Thoracic aorta (tissue), 2 donors: ENCODE data around the gene EDDM13. TPM values are rescaled to one million over a fixed set of nuclear protein-coding genes. Genes with fewer than 3 reads are reported as not detected.

ENCODE experiments used
- ATAC-seq: fragments of 150-250 bp; one replicate; pipeline ENCODE4 v1.8.0; 2017; ENCODE audit warnings: low read depth; ENCODE audit not compliant: insufficient number of reproducible peaks, low FRiP score
- DNase-seq: peaks from one replicate; pipeline ENCODE4 v3.0.0-alpha.2; 2020; ENCODE audit warnings: low spot score
- H3K27ac ChIP-seq, 2 donors: fragments of 200-600 bp; sonication (generic); 1 replicate in 1 of 2; 2 replicates in 1 of 2; pipeline ENCODE4 v1.5.1; 2016; ENCODE audit warnings: mild to moderate bottlenecking in 2 of 2, moderate library complexity in 2 of 2
- H3K27me3 ChIP-seq: fragments of 200-600 bp; sonication (generic); replicated peaks from 2 replicates; pipeline ENCODE4 v1.6.0; 2016; ENCODE audit warnings: mild to moderate bottlenecking; ENCODE audit not compliant: insufficient read depth
- H3K36me3 ChIP-seq: fragments of 200-600 bp; sonication (generic); one replicate; pipeline ENCODE4 v1.5.1; 2016
- H3K4me1 ChIP-seq, 2 donors: fragments of 200-600 bp; sonication (generic); 1 replicate in 1 of 2; 2 replicates in 1 of 2; pipeline versions ENCODE4 v1.5.1 to v1.6.0; 2016; ENCODE audit warnings: low read depth in 2 of 2, mild to moderate bottlenecking in 1 of 2; ENCODE audit not compliant: control insufficient read depth in 1 of 2
- H3K4me3 ChIP-seq: fragments of 200-600 bp; sonication (generic); 2 replicates; pipeline ENCODE4 v1.5.1; 2016; ENCODE audit warnings: mild to moderate bottlenecking
- H3K9me3 ChIP-seq: fragments of 200-600 bp; sonication (generic); 2 replicates; pipeline ENCODE4 v1.5.1; 2016
- CTCF ChIP-seq: fragments of 200-600 bp; sonication (generic); IDR thresholded peaks from one replicate; pipeline ENCODE4 v1.5.1; 2019; ENCODE audit warnings: antibody characterized with exemption
- total RNA-seq, 2 donors: library from RNA; depleted of rRNA; stranded (reverse); fragments of >200 nt; gene quantifications; one replicate each; pipeline versions ENCODE4 v1.1.0 to v1.2.3, GENCODE V29; 2016

EDDM13 gene
- total RNA-seq, 2 donors from 2014 or later: not detected

GRCh38 chr19:56316728-56317127 is 44.2 kb downstream of the EDDM13 start:
- H3K27ac ChIP-seq: no peak overlapping the region
- no peak for TF ChIP-seq CTCF
- peaks cover 0 to 12% of the 10 kb centered on the region in 2 donors for H3K4me1 ChIP-seq
- no peak overlapping the region for H3K4me3 ChIP-seq
- DNase-seq (no peak), ATAC-seq (no peak)
- no peaks in the 10 kb centered on the region for H3K9me3 ChIP-seq
- no peaks in the 10 kb centered on the region for H3K36me3 ChIP-seq
- no peaks in the 10 kb centered on the region for H3K27me3 ChIP-seq

- ATAC-seq: no peak
- no peak for TF ChIP-seq CTCF
- no peaks in the 10 kb centered on the region for H3K9me3 ChIP-seq
- no peaks in the 10 kb centered on the region for H3K36me3 ChIP-seq
- no peak overlapping the region for H3K27ac ChIP-seq
- DNase-seq: no peak
- H3K4me3 ChIP-seq: no peak overlapping the region
- H3K27me3 ChIP-seq: no peaks in the 10 kb centered on the region
- peaks cover 0 to 12% of the 10 kb centered on the region in 2 donors for H3K4me1 ChIP-seq
Observed at GRCh38 chr19:56317749-56318148, 45.2 kb downstream of the EDDM13 start.

- ATAC-seq: no peak
- no peaks in the 10 kb centered on the region for H3K27me3 ChIP-seq
- no peak for DNase-seq
- no peak overlapping the region for H3K27ac ChIP-seq
- H3K4me1 ChIP-seq: peaks cover 0 to 7% of the 10 kb centered on the region in 2 donors
- TF ChIP-seq CTCF: no peak
- H3K4me3 ChIP-seq: no peak overlapping the region
- H3K9me3 ChIP-seq: no peaks in the 10 kb centered on the region
- H3K36me3 ChIP-seq: no peaks in the 10 kb centered on the region
Observed at GRCh38 chr19:56319991-56320390, 47.4 kb downstream of the EDDM13 start.

GRCh38 chr19:56321254-56321988 is 48.9 kb downstream of the EDDM13 start:
- Histone ChIP-seq H3K9me3 (no peaks in the 10 kb centered on the region), H3K27me3 (no peaks in the 10 kb centered on the region), H3K27ac (no peak overlapping the region), H3K4me1 (no peaks in the 10 kb centered on the region), H3K36me3 (no peaks in the 10 kb centered on the region), H3K4me3 (no peak overlapping the region)
- TF ChIP-seq CTCF: no peak
- DNase-seq (no peak), ATAC-seq (no peak)

GRCh38 chr19:56321989-56322440 is 49.5 kb downstream of the EDDM13 start:
- H3K9me3 ChIP-seq: no peaks in the 10 kb centered on the region
- no peak for TF ChIP-seq CTCF
- DNase-seq (no peak), ATAC-seq (no peak)
- H3K27ac ChIP-seq: no peak overlapping the region
- H3K4me1 ChIP-seq: no peaks in the 10 kb centered on the region
- H3K27me3 ChIP-seq: no peaks in the 10 kb centered on the region
- H3K36me3 ChIP-seq: no peaks in the 10 kb centered on the region
- no peak overlapping the region for H3K4me3 ChIP-seq
